CD1c-positive myeloid dendritic cell (primary cell): Measurements from ENCODE around the gene OTULIN.

Experiments
- DNase-seq: peaks from one replicate; pipeline ENCODE4 v3.0.0-alpha.2; 2016; ENCODE audit errors: extremely low spot score

OTULIN gene

DNA sequence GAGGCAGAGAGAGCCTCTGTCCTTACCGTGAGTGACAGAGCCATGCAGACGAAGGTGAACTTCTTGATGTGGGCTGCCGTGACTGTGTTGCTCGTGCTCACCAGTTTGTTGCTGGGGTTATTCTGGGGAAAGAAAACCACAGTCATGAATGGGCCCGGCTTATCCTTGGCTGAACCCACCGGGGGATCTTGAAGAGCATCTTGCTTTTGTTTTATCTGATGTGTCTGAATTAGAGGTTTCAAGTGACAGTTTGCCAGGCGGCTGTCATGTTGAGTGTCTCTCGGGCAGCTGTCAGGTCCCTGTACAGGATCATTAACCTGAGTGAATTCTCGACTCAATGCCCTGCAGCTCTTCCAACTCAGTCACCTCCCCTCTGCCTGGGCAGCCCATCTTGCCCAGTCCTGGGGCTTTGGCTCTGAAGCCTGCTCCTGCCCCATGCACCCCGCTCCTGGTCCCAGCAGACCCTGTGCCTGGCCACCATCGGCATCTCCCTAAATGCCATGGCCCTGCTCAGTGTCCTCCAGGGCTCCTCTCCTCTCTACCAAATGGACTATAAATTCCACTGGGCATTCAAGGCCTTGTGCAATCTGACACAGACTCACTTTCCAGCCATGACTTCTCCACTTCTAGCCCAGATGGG, 77.4 kb downstream of the OTULIN start:
- DNase-seq = no peak

DNA sequence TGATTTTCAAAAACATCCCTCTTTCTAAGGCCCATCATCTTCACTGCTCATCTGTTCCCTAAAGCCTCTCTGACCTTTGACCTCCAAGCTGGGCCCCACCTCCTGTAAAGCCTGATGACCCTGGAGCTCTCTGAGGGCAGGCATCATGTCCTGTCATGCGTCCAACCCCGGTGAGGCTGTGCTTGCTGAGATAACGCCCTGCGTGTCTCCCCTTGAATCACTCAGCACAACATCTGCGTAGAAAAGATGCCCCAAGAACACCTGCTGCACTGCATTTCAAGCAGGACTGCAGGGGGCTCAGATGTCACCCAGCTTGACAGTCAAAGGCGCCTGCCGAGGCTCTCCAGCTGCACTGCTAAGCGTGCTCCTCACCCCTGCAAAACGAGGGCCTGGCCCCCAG, 78.0 kb downstream of the OTULIN start:
- DNase-seq = no peak

- DNase-seq = no peak
Measured at GRCh38 chr5:14743601-14744295, 79.2 kb downstream of the OTULIN start.

DNA sequence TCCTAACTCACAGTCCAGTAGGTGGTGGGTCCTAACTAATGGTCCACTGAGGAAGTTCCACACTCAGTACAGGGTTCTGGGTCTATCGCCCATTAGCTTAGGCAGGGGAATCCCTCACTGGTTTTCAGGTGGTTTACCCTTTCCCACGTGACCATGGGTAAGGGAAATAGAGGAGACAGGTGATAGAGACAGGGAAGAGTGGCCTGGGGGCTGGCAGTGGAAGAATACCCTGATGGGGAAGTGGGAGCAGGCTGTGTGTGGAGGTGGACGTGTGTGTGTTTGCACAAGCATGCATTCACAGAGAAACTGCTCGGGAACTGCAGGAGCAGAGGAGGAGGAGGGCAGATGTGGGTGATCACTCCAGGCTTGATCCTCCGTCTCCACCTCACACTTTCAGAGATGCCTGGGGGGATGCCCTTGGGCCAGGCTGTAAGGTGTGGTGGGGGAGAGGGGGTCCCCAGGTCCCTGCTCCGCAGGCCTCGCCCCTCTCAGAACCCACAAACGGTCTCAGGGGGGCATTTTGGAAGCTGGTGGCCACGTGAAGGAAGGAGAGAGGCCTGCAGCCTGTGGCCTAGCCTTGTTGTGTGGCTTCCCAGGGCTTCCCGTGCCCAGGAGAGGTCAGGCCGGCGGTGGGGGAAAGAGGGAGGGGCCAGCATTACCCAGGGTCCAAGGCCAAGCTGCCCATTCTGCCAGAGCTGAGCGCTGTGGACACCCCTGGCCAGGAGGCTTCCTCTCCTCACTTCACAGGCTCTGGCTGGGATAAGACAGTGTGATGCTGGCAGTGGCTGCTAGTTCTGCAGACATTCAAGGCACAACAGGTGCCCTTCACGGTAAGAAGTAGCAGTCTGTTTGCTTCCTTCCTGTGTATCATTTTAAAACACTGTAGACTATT, 80.0 kb downstream of the OTULIN start:
- no peak for DNase-seq

GRCh38 chr5:14745188-14745563, 80.7 kb downstream of the OTULIN start:
- no peak for DNase-seq

DNA sequence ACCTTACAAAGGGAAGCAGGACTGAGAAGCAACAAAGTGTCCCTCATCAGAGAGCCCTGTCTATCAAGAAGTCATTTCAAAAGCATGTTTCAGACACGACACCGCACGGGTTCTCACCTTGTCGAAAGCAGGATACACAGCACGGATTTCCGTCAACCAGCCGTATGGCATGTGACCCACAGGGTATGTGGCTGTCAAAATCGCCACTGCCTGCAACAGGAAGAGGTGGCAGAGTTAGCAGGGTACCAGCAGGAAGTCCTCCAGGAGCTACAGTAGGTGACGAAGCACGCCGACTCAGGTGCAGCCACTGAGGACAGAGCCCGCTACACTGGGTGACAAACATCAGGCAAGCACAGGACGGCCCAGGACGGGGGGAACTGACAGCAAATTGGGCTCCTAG, 81.2 kb downstream of the OTULIN start:
- DNase-seq = no peak

DNA sequence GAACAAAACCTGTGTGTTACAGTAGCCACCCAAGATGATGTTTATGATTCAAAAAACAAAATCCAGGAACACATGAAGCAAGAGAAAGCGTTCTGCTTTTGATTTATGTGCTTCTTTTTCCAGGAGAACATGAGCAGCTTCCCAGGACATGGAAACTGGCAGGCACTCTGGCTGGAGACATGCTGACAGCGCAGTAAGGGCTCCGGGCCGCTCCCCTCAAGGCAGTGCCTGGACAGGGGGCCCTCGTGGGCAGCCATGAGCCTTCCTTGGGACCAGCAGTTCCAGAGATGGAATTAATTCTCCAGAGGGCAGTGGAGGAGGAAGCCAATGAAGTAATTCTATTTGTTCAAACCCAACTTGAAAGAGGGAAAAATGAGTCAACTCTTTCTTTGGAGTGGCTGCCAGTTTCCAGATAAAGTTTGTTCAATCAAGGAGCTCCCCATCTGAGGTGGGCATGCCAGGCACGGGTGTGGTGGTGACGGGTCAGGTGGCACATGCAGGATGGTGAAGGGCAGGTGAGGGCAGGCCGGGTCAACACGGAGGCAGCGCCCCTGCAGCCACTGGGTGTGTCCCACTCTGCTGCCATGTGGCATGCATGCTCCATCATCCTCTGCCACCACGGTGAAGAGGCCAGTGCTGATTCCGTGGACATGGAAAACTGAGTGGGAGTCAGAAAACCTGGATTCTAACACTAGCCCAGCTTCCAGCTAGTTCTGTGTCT, 83.8 kb downstream of the OTULIN start:
- DNase-seq = no peak
